RKO (cell line): ENCODE data around the gene ARHGDIG.
"Not testable (repeated sequence)": the region's sequence is repeated elsewhere in the genome, so short reads cannot be mapped to it uniquely, and the experiment has no call there.

Experiments used
- DNase-seq: peaks from one replicate; pipeline ENCODE4 v3.0.0-alpha.2; 2016; ENCODE audit warnings: low spot score

The ARHGDIG gene

DNA sequence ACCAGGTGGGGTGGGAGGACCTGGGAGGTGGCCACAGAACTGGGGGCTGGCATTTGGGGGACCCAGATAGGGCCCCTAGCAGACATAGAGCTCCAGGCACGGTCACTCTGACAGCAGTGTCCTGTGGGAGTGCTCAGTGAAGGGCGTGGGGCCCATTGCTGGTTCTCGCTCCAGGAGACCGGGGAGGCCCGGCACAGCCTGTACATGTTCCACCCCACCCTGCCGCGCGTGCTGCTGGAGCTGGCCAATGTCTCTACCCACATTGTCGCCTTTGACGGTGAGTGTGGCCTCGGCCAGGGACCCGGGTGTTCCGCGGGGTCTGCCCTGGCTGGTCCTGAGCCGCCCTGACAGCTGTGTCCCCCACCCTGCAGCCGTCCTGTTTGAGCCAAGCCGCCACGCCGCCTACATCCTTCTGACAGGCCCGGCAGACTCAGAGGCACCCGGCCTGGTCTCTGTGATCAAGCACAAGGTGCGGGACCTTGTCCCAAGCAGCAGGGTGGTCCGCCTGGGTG is 15.9 kb upstream of the ARHGDIG start:
- DNase-seq, result no peak

DNA sequence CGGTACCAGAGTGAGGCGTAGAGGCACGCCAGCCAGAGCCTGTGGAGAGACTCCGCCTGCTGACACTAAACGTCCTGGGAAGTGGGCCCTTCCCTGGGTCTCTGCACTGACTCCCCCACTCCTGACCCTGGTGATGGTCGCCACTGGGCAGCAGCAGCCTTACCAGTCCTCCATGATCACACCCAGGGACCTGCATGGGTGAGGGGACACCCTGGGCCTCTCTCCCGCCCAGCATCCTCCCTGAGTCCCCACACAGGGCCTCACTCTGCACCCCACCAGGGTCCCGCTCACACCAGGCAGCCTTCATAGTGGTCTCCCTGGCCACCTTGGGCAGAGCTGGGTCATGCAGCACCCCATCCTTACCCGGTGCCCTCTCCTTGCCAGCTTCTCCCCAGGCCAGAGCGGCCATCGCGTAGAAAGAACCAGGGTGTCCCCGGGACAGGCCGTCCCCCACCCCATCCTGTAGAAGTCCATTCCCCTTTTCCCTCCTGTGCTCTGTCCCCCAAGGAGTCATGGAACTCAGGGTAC is 15.3 kb upstream of the ARHGDIG start:
- no peak for DNase-seq

DNA sequence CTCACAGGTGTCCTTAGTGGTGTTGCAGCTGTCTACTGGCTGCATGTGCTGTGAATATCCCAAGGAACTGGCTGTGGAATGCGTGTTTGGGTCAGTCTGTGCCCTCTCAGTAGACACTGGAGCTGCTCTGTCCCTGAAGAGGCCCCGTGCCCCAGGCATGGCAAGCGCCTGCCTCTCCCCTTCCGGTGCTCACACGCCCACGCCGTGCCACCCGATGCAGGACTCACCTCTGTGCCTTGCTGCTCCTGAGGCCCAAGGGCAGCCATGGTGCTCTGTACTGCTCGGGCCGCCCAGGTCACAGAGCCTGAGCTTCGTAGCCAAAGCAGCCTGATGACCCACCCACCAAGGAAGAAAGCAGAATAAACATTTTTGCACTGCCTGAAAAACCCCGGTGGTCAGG is 14.7 kb upstream of the ARHGDIG start:
- no peak for DNase-seq

DNA sequence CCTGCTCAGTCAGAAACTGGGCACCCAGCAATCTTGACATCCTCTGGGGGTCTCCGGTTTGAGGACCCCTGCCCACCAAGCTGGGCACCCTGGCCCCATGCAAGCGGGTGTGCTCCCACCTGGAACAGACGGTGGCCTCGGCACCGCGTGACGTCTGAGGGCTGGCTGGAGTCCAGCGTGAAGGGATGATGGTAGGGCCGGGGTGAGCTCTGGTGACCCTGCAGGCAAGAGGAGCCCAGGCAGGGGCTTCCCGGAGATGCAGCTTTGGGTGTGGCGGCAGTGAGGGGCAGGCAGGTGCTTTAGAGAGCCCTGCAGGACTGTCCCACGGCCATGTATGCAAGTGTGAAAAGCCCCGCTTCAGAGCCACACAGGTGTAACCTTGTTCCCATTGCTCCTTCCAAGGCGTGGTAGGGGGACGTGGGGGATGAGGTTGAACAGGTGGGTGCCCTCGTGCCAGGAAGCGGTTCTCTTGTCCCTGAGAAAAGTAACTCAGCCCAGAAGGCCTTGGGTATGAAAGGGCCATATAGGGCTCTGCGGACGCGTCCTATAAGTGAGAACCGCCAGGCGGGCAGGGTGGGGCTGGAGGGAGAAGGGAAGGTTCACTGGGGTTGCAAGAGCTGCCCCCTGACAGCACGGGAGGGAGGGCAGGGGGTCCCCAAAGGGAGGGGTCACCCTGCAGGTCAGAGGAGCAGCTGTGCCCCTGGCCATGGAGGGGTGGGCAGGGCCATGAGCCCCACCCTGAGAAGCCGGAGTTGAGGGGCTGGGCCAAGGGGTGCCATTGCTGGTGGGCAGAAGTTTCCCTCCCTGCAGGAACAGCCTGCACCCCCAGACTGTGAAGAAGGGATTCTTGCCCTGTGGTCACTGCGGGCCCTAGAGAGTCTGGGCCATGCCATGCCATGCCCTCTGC is 13.9 kb upstream of the ARHGDIG start:
- DNase-seq, result no peak

DNA sequence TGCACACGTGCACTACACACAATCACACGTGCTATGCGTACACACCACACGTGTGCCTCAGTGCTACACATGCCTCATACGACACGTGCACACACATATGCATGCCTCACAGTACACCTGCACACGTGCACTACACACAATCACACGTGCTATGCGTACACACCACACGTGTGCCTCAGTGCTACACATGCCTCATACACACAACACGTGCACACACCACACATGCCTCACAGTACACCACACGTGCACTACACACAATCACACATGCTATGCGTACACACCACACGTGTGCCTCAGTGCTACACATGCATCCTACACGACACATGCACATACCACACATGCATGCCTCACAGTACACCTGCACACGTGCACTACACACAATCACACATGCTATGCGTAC is 12.8 kb upstream of the ARHGDIG start:
- DNase-seq, result not testable (repeated sequence)

DNA sequence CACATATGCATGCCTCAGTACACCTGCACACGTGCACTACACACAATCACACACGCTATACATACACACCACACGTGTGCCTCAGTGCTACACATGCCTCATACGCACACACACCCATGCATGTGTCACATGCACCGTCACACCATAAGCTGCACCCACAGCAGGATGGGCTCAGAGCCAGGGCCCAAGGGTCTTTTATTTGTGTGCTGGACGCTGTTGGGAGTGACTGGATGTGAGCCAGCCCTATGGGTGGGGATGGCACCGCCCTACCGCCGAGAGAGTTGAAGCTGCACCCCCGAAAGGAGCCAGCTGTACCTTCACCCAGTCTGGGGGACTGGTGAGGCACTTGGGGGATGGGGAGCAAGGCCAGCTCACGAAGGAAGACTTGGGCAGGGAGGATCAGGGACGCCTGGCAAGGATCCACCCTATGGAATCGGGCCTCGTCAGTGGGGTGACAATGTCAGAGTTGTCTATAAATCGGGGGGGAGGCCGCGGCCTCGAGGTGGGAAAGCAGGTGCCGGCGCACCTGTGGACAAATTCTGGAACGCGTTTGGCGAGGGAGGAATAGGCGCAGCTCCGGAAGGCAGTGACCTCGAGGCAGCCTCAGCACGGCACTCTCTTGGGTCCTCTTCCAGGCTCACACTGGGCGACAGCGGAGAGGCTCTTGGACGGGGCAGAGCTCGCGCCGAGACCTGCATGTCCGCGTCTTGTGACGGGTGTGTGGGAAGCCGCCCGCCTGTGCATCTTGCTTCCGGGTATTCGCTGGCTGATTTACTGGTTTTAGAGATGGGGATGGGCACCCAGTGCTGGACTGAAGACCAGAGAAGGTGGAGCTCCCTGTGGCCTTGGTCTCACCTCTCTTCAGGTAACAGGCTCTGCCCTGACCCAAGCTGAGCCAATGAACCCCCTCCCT is 12.0 kb upstream of the ARHGDIG start:
- no peak for DNase-seq

DNA sequence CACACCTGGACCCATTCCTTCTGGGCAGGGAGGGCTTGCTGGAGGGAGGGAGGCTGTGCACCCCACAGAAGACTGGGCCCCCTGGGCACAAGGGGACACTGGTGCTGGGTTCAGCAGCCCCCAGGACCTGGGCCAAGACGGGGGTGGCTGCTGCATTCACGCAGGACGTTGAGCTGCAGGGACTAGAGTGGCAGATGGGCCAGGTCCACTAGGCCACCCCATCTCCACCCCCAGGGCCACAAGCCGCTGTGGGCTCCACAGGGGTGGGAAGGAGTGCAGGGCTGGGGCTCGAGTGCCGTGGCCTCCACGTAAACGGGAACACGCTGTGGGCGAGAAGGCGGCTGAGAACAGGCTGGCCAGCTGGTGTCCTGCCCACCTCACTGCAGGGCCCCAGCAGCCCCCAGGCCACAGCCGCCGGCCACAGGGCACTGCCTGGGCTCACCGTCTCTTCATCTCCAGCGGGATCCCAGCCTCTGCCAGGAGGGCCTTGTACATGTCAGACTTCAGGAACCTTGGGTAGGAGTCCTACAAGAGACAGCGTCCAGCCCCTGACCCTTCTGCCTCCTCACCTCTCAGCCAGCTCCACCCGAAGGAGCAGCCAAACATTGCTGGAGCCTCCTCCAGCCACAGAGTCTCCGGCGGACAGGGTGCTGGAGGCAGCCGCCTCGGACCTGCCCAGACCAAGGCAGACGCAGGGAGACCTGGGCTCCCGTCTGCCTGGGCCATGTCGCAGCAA is 11.2 kb upstream of the ARHGDIG start:
- DNase-seq, result no peak

DNA sequence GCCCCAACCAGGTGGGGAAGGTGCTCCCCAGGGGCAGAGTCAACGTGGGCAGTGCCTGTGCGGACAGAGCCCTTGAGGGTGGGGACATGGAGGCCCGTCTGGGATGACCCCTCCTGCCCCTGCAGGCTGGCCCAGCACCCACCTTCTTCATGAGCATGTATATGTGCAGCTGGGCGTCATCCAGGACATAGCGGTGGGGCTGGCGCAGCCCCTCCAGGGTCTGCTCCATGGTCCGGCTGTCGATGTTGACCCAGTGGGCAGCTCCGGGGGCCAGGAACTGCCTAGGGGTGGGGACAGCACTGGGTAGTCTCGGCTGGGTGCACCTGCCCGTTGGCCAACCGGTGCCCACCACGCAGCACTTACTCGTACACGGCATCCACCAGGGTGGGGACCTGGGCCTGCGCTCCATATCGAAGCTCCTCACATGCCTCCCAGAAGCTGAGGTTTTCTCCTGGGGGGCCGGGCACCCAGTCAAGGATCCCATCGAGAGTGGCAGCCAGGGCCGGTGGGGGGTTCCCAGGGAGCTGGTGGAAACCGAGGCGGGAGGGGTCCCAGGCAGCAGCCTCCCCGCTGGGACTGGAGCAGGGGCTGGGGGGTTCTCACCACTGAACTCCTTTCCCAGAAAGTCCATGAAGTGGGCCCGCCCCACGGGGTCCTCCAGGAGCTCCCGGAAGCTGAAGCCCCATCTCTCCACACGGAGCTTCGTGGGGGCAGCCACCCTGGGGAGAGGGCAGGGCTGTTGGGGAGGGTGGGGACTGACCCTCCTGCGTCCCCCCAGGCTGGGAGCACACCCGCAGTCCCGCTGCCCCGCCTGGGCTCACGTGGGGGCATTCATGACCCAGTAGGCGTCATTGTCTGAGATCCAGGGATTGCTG is 9.8 kb upstream of the ARHGDIG start:
- DNase-seq, result no peak

DNA sequence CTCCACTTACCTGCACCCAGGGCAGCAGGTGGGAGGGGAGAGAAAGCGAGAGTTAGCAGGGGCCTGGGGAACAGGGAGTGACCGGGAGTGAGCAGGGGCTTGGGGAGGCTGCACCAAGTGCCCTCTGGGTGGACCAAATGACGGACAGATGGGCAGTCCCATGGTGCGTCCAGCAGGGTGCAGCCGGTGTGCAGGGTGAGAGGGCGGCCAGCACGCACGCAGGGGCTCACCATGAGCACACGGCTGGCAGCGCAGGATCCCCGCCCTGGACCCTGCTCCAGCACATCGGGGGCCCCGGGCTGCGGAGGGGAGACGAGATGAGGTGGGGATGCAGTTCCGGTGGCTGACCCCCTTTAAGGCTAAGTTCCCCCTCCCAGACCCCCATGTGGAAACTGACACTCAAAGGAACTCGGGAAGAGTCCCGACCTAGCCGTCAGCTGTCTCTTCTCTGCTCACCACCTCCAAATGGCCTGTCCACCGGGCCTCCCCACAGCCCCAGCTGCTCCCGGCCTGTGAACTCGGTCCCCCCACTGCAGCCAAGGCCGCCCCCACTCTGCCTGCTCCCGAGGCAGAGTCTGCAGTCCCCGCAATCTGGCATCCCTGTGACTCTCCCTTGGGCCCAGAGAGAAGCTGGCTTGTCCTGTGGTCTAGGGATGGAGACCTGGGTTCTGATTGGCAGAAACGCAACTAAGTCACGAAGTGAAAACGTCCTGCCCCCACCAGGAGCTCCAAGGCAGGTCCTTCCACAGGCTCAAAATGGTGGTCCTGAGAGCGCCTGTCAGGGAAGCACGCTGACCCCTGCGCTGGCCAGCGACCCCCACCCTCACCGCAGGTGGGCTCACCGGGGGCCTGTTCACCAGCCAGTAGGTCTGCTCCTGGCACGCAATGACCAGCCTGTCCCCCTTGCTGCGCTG is 7.5 kb upstream of the ARHGDIG start:
- DNase-seq, result no peak

DNA sequence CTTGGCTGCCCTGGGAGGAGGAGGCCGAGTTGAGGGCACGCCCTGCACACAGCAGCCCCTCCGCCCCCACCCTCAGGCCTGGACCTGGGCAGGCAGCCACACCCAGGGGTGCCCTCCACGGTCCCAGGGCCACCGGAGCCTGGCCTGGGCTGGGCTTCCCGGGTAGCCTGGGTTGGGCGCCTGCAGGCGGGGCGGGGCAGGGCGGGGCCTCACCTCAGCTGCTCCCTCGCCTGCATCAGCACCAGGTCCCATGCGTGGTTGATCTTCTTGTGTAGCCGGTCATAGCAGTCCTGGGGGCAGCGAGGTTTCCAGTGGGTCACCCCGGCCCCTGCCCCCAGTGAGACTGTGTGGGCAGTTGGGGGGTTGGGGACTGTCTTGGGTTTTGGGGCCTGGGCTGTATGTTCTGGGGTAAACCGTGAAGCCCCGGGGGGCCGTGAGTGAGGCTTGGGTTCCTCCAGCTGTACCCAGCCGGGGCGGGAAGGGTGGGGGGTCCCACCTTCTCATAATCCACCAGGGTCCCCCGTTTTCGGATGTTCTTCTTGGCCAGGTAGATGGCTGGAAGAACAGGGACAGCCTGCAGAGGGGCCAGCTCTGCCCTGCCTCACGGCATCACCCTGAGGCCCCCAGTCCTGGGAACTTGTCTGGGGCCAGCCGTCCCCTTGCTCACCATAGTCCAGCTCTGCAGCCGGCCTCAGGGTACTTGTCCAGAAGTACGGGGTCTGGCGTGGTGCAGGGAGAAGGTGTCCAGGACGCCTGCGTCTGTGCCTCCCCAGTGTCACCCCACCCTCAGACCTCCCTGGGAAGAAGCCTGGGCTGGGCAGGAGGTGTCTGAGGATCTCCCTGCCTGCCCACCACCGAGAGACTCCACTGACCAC is 6.6 kb upstream of the ARHGDIG start:
- no peak for DNase-seq

DNA sequence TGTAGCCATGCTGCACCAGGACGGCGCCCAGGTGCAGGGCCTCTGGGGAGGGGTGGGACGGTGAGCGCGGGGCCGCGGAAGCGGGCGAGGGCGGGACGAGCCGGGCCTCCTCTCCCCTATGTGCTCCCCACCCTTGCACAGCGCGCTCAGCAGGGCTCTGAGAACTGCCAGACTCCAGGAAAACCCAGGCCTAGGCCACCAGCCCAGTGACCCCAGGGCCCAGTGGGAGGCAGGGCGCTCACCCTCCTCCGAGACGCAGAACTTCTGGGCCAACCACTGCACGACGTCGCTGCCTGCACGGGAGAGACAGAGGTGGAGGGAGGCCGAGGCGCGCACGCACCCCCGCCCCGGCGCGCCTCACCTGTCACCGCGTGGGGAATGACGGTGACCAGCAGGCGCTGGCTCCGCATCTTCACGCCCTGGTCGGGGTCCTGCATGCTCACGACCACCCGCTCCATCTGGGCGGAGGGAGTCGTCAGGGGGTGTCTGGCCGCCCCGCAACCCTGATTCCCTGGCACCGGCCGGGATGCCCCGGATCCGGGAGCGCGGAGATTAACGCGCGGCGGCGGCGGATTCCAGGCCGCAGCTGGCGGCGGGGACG is 5.2 kb upstream of the ARHGDIG start:
- peak; percentile 55 for DNase-seq

DNA sequence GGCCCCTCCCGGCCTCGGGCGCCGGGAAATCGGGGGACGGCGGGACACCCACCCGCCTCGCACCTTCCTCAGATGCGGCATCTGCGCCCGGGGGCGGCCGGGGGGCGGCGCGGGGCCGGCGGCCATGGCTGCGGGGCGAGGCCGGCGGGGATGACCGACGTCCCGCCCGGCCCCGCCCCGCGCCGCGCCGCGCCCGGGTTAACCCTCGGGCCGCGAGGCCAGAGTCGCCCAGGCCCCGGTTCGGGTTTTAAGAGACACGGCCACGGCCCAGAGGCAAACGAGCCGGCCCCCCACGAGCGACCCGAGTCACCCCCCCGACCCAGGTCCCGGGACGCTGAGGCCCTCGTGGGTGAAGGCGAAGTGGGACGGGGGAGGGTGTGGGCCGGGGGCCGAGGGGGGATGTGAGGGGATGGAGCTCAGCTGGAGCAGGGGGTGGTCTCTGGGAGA is 4.6 kb upstream of the ARHGDIG start, which contains the start of gene RGS11:
Gene RGS11, minus strand, starts transcription at position 159 of the 447 bp plus-strand sequence. Its CDS starts 33 bp downstream, at position 126.
- no peak for DNase-seq

DNA sequence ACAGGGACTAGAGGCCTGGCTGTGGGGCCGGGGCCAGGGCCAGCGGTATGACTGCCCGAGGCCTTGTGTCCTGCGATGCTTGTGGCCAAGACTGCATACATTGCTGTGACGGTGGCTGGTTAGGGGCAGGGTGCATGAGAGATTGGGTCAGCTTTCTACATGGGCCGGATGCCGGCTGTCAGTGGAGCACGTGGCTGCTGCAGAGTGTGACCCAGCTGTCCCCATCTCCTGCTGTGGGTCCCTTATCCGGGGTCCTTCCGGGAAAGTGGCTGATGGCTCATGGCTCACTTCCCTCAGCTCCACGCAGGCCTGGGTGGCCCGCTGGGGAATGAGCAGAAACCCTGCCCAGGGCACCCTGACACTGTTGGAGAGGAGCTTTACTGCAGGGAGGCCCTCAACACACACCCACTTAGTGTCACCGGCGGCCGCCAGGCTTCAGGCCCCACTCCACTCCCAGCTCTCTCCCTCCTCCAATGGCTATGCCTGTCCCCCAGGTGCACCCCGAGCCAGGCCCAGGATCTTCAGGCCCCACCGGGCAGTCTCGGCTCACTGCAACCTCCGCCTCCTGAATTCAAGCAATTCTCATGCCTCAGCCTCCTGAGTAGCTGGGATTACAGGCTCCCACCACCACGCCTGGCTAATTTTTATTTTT is 3.8 kb upstream of the ARHGDIG start:
- peak; percentile 9 for DNase-seq

DNA sequence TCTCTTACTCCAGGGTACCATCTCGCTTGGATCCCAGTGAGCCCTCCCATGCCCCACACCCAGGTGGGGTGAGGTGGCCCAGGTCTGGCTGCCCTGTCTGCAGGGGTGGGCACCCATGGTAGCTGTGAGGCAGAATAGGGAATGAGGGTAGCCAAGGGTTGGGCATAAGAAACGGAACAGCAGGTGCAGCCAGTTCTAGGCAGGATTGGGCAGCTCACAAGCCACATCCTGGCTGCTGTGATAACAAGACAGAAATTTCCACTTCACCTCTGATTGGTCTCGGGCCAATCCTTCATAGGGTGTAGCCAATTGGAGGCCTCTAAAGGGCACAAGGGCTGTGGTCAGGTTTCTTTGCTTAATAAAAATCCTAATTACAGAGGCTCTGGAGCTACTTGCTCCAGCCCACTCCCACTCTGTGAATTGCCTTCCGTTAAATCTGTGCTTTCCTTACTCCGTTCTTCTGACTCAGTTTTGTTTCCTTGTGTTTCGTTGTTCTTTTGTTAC is 1.5 kb upstream of the ARHGDIG start:
- DNase-seq, result peak; percentile 53

DNA sequence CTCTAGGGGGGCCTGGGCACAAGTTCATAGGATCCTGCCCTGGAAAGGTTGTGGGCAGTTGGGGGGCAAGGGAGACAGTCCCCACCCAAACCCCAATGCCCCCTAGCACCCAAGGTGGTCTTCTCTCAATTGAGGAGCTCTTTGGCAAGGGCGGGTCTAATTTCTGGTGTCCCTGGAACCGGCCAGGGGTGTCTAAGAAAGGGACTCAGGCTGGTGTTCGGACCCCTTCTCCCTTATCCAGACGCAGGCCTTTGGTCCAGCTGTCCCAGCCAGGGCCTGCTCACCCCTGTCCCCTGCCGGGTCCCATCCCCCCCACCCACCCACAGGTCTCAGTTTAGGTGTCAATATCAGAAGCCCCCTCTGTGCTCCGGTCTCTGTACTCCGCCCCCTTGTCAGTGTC is 860 bp upstream of the ARHGDIG start:
- DNase-seq, result no peak

DNA sequence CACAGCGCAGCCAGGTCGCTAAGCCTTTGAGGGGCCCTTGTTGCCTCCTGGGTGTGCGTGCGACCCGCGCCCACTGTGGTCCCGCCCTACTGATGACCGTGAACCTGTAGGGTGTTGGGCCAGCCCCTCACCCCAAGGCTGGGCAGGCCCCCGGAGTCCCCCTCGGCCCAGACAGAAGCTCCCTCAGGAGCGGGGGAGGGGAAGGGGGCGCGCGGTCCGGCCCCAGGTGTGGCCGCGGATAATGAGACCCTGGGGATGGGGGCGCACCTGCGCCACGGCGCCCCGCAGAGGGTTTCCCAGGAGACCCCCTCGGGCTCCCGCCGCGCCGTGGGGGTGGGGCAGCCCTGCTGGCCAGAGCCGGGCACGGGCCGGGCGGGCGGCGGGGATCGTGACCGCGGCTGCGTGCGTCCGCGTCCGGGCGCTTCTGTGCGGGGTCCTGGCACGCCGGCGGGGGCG is 358 bp upstream of the ARHGDIG start:
- no peak for DNase-seq

DNA sequence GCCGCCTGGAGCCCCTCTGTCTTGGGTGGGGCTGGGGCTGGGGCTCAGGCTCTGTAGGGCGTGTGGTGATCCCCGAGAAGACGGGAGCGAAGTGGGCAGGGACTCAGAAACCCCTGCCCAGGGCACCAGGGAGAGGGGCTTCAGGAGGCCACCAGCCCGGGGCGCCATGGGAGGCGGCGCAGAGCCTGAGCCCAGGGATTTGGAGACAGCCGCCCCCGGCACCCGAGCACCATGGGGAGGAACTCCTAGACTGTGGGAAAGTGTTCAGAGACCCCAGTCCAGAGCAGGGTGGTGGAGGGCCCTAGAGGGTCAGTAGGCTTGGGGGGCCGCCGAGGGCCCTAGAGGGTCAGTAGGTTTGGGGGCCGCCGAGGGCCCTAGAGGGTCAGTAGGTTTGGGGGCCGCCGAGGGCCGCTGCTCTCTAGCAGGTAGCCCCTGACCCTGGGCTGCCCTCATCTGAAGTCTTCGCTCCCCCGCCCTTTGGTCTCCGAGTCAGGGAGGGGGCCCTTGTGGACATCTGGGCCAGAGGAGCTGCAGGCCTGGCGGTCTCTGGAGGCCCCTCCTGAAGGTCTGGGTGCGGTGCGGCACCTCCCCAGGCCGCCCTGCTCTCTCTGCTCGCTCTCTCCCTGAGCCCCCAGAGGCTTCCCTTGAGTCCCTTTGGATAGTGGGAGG is 734 bp downstream of the ARHGDIG start:
- no peak for DNase-seq
